ENCODE data around the gene EIF3J.

EIF3J gene

DNA sequence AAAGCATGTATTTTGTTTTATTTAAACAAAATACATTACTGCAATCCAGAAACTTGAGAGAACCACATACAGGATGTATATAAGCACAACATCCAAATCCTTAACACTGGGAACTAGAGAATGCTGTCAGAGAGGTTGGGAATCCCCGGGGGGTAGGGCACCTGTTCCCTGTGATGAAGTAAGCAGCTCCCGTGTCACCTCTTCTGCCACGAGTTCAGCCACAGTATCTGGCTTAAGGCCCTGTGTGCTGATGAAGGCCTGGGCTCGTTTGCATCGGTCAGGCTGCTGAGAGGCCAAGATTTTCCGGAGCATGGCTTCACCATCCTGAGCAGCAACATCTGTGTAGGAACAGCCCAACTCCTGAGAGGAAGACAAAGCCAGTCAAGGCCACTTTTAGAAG lies 36.4 kb downstream of the EIF3J start:
- peaks cover 10% of the 10 kb centered on the region for H3K36me3 ChIP-seq (ENCODE audit: control insufficient read depth, insufficient read depth, low read length)
- H3K9me3 ChIP-seq (ENCODE audit: control insufficient read depth, insufficient read depth, low read length), result no peaks in the 10 kb centered on the region
- H3K4me3 ChIP-seq (ENCODE audit: low read depth, low read length), result no peak overlapping the region
- no peak overlapping the region for H3K9ac ChIP-seq (ENCODE audit: low read depth, low read length)
- no peaks in the 10 kb centered on the region for H3K4me1 ChIP-seq (ENCODE audit: control insufficient read depth, insufficient read depth, low read length)
- no peaks in the 10 kb centered on the region for H3K27me3 ChIP-seq (ENCODE audit: control insufficient read depth, insufficient read depth, low read length)

GRCh38 chr15:44574734-44575133 lies 37.8 kb downstream of the EIF3J start:
- peaks cover 10% of the 10 kb centered on the region for H3K36me3 ChIP-seq (ENCODE audit: control insufficient read depth, insufficient read depth, low read length)
- H3K27me3 ChIP-seq (ENCODE audit: control insufficient read depth, insufficient read depth, low read length), result no peaks in the 10 kb centered on the region
- no peak overlapping the region for H3K4me3 ChIP-seq (ENCODE audit: low read depth, low read length)
- no peaks in the 10 kb centered on the region for H3K9me3 ChIP-seq (ENCODE audit: control insufficient read depth, insufficient read depth, low read length)
- no peak overlapping the region for H3K9ac ChIP-seq (ENCODE audit: low read depth, low read length)
- no peaks in the 10 kb centered on the region for H3K4me1 ChIP-seq (ENCODE audit: control insufficient read depth, insufficient read depth, low read length)

GRCh38 chr15:44580105-44580504 lies 43.2 kb downstream of the EIF3J start:
- H3K4me3 ChIP-seq (ENCODE audit: low read depth, low read length), result no peak overlapping the region
- no peak overlapping the region for H3K9ac ChIP-seq (ENCODE audit: low read depth, low read length)
- no peaks in the 10 kb centered on the region for H3K4me1 ChIP-seq (ENCODE audit: control insufficient read depth, insufficient read depth, low read length)
- peaks cover 10% of the 10 kb centered on the region for H3K36me3 ChIP-seq (ENCODE audit: control insufficient read depth, insufficient read depth, low read length)
- H3K9me3 ChIP-seq (ENCODE audit: control insufficient read depth, insufficient read depth, low read length), result no peaks in the 10 kb centered on the region
- no peaks in the 10 kb centered on the region for H3K27me3 ChIP-seq (ENCODE audit: control insufficient read depth, insufficient read depth, low read length)

DNA sequence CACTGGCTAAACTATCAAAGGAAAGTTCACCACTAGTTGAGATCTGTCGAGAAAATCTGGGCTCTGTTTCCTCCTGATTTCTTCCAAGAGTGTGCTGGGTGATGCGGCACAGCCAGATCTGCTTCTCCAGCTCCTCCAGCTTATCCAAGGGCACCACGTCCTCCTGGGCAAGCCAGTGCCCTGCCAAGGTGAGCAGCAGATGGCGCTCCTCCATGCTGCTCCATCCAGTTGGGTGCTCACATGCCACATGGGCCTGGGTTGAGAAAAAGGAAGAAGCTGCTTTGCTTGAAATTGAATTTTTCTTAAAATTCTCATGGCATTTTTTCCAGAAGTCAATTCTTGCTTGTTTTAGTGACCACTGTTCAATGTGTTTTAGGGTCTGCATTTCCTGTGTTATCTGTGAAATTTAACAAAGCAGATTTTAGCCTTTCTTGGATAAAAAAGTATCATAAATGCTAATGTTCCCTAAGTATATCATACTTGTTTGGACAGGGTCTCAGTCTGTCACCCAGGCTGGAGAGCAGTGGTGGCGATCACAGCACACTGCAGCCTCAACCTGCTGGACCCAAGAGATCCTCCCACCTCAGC lies 47.3 kb downstream of the EIF3J start:
- H3K9me3 ChIP-seq (ENCODE audit: control insufficient read depth, insufficient read depth, low read length), result no peaks in the 10 kb centered on the region
- H3K27me3 ChIP-seq (ENCODE audit: control insufficient read depth, insufficient read depth, low read length), result no peaks in the 10 kb centered on the region
- no peaks in the 10 kb centered on the region for H3K4me1 ChIP-seq (ENCODE audit: control insufficient read depth, insufficient read depth, low read length)
- peaks cover 18% of the 10 kb centered on the region for H3K36me3 ChIP-seq (ENCODE audit: control insufficient read depth, insufficient read depth, low read length)
- H3K4me3 ChIP-seq (ENCODE audit: low read depth, low read length), result no peak overlapping the region
- H3K9ac ChIP-seq (ENCODE audit: low read depth, low read length), result no peak overlapping the region

GRCh38 chr15:44585633-44586032 lies 48.7 kb downstream of the EIF3J start:
- Histone ChIP-seq H3K9ac (ENCODE audit: low read depth, low read length) (no peak overlapping the region), H3K27me3 (ENCODE audit: control insufficient read depth, insufficient read depth, low read length) (no peaks in the 10 kb centered on the region), H3K9me3 (ENCODE audit: control insufficient read depth, insufficient read depth, low read length) (no peaks in the 10 kb centered on the region), H3K36me3 (ENCODE audit: control insufficient read depth, insufficient read depth, low read length) (peaks cover 22% of the 10 kb centered on the region), H3K4me3 (ENCODE audit: low read depth, low read length) (no peak overlapping the region), H3K4me1 (ENCODE audit: control insufficient read depth, insufficient read depth, low read length) (no peaks in the 10 kb centered on the region)

DNA sequence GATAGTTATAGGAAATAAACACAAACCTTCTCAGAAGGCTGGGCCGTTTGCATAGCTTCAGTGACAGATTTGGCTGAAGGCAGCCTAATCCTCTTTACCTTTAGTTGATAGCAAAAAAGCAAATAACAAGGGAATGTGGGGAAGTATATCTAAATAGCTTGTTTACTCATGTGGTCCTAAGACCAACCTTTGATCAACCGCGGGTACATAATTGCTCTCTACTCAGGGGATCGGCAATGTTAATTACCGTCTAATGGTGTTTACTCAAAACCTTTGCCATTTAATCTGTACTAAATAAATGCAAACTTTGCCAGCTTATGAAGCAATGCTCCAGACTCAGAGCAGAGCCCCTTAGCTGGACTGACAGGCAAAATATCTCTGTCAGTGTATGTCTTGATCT lies 51.6 kb downstream of the EIF3J start:
- H3K4me1 ChIP-seq (ENCODE audit: control insufficient read depth, insufficient read depth, low read length), result no peaks in the 10 kb centered on the region
- H3K9me3 ChIP-seq (ENCODE audit: control insufficient read depth, insufficient read depth, low read length), result no peaks in the 10 kb centered on the region
- H3K9ac ChIP-seq (ENCODE audit: low read depth, low read length), result no peak overlapping the region
- H3K27me3 ChIP-seq (ENCODE audit: control insufficient read depth, insufficient read depth, low read length), result no peaks in the 10 kb centered on the region
- H3K36me3 ChIP-seq (ENCODE audit: control insufficient read depth, insufficient read depth, low read length), result peaks cover 18% of the 10 kb centered on the region
- H3K4me3 ChIP-seq (ENCODE audit: low read depth, low read length), result no peak overlapping the region

- Histone ChIP-seq H3K9ac (ENCODE audit: low read depth, low read length) (no peak overlapping the region), H3K36me3 (ENCODE audit: control insufficient read depth, insufficient read depth, low read length) (peaks cover 10% of the 10 kb centered on the region), H3K9me3 (ENCODE audit: control insufficient read depth, insufficient read depth, low read length) (no peaks in the 10 kb centered on the region), H3K27me3 (ENCODE audit: control insufficient read depth, insufficient read depth, low read length) (no peaks in the 10 kb centered on the region), H3K4me3 (ENCODE audit: low read depth, low read length) (no peak overlapping the region), H3K4me1 (ENCODE audit: control insufficient read depth, insufficient read depth, low read length) (no peaks in the 10 kb centered on the region)
Observed at GRCh38 chr15:44591326-44591725, 54.4 kb downstream of the EIF3J start.

DNA sequence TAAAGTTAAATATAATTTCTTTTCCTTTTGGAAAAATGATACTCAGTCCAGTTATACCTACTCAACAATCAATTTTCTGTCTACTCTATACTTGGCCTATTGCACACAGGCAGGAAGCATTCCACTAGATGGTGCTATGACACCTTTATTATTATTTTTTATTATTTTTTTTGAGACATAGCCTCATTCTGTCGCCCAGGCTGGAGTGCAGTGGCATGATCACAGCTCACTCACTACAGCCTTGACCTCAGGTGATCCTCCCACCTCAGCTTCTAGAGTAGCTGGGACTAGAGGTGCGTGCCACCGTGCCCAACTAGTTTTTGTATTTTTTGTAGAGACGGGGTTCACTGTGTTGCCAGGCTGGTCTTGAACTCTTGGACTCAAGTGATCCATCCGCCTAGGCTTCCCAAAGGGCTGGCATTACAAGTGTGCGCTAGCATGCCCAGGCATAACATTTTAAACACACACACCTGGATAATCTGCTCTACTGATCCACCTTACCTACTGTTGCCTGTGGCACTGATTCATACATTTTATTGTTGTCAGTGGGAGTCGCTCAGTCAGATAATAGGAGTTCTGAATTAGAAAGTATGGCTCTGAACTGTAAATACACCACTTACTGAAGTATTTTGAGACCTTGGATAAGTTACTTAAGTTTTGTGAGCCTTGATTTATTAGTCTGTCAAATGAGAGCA lies 56.2 kb downstream of the EIF3J start:
- Histone ChIP-seq H3K27me3 (ENCODE audit: control insufficient read depth, insufficient read depth, low read length) (no peaks in the 10 kb centered on the region), H3K36me3 (ENCODE audit: control insufficient read depth, insufficient read depth, low read length) (peaks cover 10% of the 10 kb centered on the region), H3K9me3 (ENCODE audit: control insufficient read depth, insufficient read depth, low read length) (no peaks in the 10 kb centered on the region), H3K4me3 (ENCODE audit: low read depth, low read length) (no peak overlapping the region), H3K9ac (ENCODE audit: low read depth, low read length) (no peak overlapping the region), H3K4me1 (ENCODE audit: control insufficient read depth, insufficient read depth, low read length) (no peaks in the 10 kb centered on the region)

GRCh38 chr15:44595246-44595645 lies 58.3 kb downstream of the EIF3J start:
- H3K4me3 ChIP-seq (ENCODE audit: low read depth, low read length), result no peak overlapping the region
- H3K9me3 ChIP-seq (ENCODE audit: control insufficient read depth, insufficient read depth, low read length), result no peaks in the 10 kb centered on the region
- no peak overlapping the region for H3K9ac ChIP-seq (ENCODE audit: low read depth, low read length)
- no peaks in the 10 kb centered on the region for H3K4me1 ChIP-seq (ENCODE audit: control insufficient read depth, insufficient read depth, low read length)
- H3K36me3 ChIP-seq (ENCODE audit: control insufficient read depth, insufficient read depth, low read length), result peaks cover 6% of the 10 kb centered on the region
- no peaks in the 10 kb centered on the region for H3K27me3 ChIP-seq (ENCODE audit: control insufficient read depth, insufficient read depth, low read length)

- Histone ChIP-seq H3K9ac (ENCODE audit: low read depth, low read length) (no peak overlapping the region), H3K9me3 (ENCODE audit: control insufficient read depth, insufficient read depth, low read length) (no peaks in the 10 kb centered on the region), H3K36me3 (ENCODE audit: control insufficient read depth, insufficient read depth, low read length) (peaks cover 6% of the 10 kb centered on the region), H3K27me3 (ENCODE audit: control insufficient read depth, insufficient read depth, low read length) (no peaks in the 10 kb centered on the region), H3K4me1 (ENCODE audit: control insufficient read depth, insufficient read depth, low read length) (no peaks in the 10 kb centered on the region), H3K4me3 (ENCODE audit: low read depth, low read length) (no peak overlapping the region)
Observed at GRCh38 chr15:44595656-44596510, 58.9 kb downstream of the EIF3J start.

GRCh38 chr15:44596511-44597010 lies 59.6 kb downstream of the EIF3J start:
- H3K27me3 ChIP-seq (ENCODE audit: control insufficient read depth, insufficient read depth, low read length), result no peaks in the 10 kb centered on the region
- H3K4me3 ChIP-seq (ENCODE audit: low read depth, low read length), result no peak overlapping the region
- no peak overlapping the region for H3K9ac ChIP-seq (ENCODE audit: low read depth, low read length)
- peaks cover 6% of the 10 kb centered on the region for H3K36me3 ChIP-seq (ENCODE audit: control insufficient read depth, insufficient read depth, low read length)
- H3K4me1 ChIP-seq (ENCODE audit: control insufficient read depth, insufficient read depth, low read length), result no peaks in the 10 kb centered on the region
- H3K9me3 ChIP-seq (ENCODE audit: control insufficient read depth, insufficient read depth, low read length), result no peaks in the 10 kb centered on the region
